Endothelial cell of umbilical vein (primary cell): ENCODE measurements around the gene BBX. TPM values are rescaled to one million over a fixed set of nuclear protein-coding genes. Genes with fewer than 3 reads are reported as not detected.
"Not testable (repeated sequence)": the region's sequence is repeated elsewhere in the genome, so short reads cannot be mapped to it uniquely, and the experiment has no call there.

Experiments used
- BruUV-seq: library from RNA; stranded (reverse); fragments of 400-500 nt; replicated peaks from 2 replicates; lab custom pipeline; 2021; lab: Mats Ljungman, UMichigan
- CTCF ChIA-PET: fragments of 300-600, 350-600 bp; sonication (Branson Sonifier 250); formaldehyde crosslinking; loops from one replicate; lab custom pipeline; 2021; ENCODE audit warnings: antibody characterized with exemption, inconsistent platforms; lab: Charles Lee
- POLR2A ChIA-PET: fragments of 300-600, 350-600 bp; sonication (Branson Sonifier 250); formaldehyde crosslinking; loops from one replicate; lab custom pipeline; 2021; ENCODE audit warnings: antibody characterized with exemption, inconsistent platforms; lab: Charles Lee
- DNase-seq: peaks from one replicate; pipeline ENCODE4 v3.0.0-alpha.2; 2011; ENCODE audit warnings: low read depth, low spot score
- FAIRE-seq: peaks from 2 replicates; lab custom pipeline; 2011; peaks lifted over from hg19 to GRCh38; lab: Jason Lieb, UNC
- H2AFZ ChIP-seq: 2 replicates; pipeline ENCODE4 v1.6.0; 2012; ENCODE audit warnings: low read depth, low read length, control low read depth, inconsistent platforms
- H3K27ac ChIP-seq: 2 replicates; pipeline ENCODE4 v1.5.1; 2011; ENCODE audit warnings: low read depth, mild to moderate bottlenecking, control low read depth, low read length, moderate library complexity; ENCODE audit not compliant: insufficient read depth
- H3K27me3 ChIP-seq, 2 experiments: 2 replicates each; pipeline versions ENCODE4 v1.6.0 to v1.6.1; 2011; ENCODE audit warnings: low read length in 2 of 2, mixed read lengths in 1 of 2; ENCODE audit not compliant: control insufficient read depth in 2 of 2, insufficient read depth in 2 of 2
- H3K36me3 ChIP-seq, 2 experiments: 2 replicates in 1 of 2; 3 replicates in 1 of 2; pipeline ENCODE4 v1.5.1; 2011; ENCODE audit warnings: low read length in 2 of 2, mild to moderate bottlenecking in 1 of 2, moderate library complexity in 1 of 2; ENCODE audit not compliant: control insufficient read depth in 2 of 2, insufficient read depth in 2 of 2; ENCODE audit errors: extremely low read depth in 1 of 2
- H3K4me1 ChIP-seq: 3 replicates; pipeline ENCODE4 v1.5.1; 2011; ENCODE audit warnings: mild to moderate bottlenecking, low read length; ENCODE audit not compliant: control insufficient read depth, insufficient read depth; ENCODE audit errors: extremely low read depth
- H3K4me2 ChIP-seq: 2 replicates; pipeline ENCODE4 v1.6.1; 2011; ENCODE audit warnings: low read length, control low read depth, mixed read lengths; ENCODE audit not compliant: insufficient read depth
- H3K4me3 ChIP-seq, 3 experiments: fragments of 200-600 bp in 1 of 3; sonication (generic), shearing (Covaris generic) in 1 of 3; replicated peaks in 1 of 3; 2 replicates each; pipeline ENCODE4 v1.5.1; 2011 to 2016; ENCODE audit warnings: control low read depth in 3 of 3, low read length in 3 of 3, mild to moderate bottlenecking in 2 of 3, inconsistent platforms in 1 of 3, low read depth in 1 of 3, moderate library complexity in 1 of 3; ENCODE audit not compliant: insufficient read depth in 1 of 3
- H3K79me2 ChIP-seq: 2 replicates; pipeline ENCODE4 v1.6.0; 2012; ENCODE audit warnings: low read length, inconsistent platforms; ENCODE audit not compliant: control insufficient read depth, insufficient read depth
- H3K9ac ChIP-seq: replicated peaks from 2 replicates; pipeline ENCODE3; 2011; ENCODE audit warnings: low read length, control low read depth; ENCODE audit not compliant: insufficient read depth; ENCODE audit errors: extremely low read depth
- H3K9me1 ChIP-seq: replicated peaks from 3 replicates; pipeline ENCODE4 v1.6.0; 2011; ENCODE audit warnings: mild to moderate bottlenecking, low read length; ENCODE audit not compliant: control insufficient read depth, insufficient read depth; ENCODE audit errors: extremely low read depth
- H3K9me3 ChIP-seq: replicated peaks from 2 replicates; pipeline ENCODE4 v1.5.1; 2012; ENCODE audit warnings: low read length, inconsistent platforms; ENCODE audit not compliant: control insufficient read depth, insufficient read depth
- H4K20me1 ChIP-seq: replicated peaks from 2 replicates; pipeline ENCODE3; 2011; ENCODE audit warnings: mild to moderate bottlenecking, low read length; ENCODE audit not compliant: control insufficient read depth, insufficient read depth; ENCODE audit errors: extremely low read depth
- EZH2 ChIP-seq: IDR thresholded peaks from 2 replicates; pipeline ENCODE4 v1.6.1; 2012; ENCODE audit warnings: borderline replicate concordance, low read depth, mild to moderate bottlenecking, moderate library complexity, low read length, inconsistent platforms; ENCODE audit not compliant: severe bottlenecking
- FOS ChIP-seq: IDR thresholded peaks from 2 replicates; pipeline ENCODE4 v1.6.1; 2011; ENCODE audit warnings: mild to moderate bottlenecking, low read length, moderate library complexity, borderline replicate concordance; ENCODE audit not compliant: insufficient read depth
- GATA2 ChIP-seq: IDR thresholded peaks from 2 replicates; pipeline ENCODE4 v1.7.0; 2011; ENCODE audit warnings: low read depth, mild to moderate bottlenecking, moderate library complexity, mixed read lengths, low read length; ENCODE audit not compliant: insufficient read length, insufficient read depth
- JUN ChIP-seq: IDR thresholded peaks from 2 replicates; pipeline ENCODE4 v1.6.1; 2011; ENCODE audit warnings: borderline replicate concordance, low read depth; ENCODE audit not compliant: insufficient read length, insufficient read depth
- MYC ChIP-seq: IDR thresholded peaks from one replicate; pipeline ENCODE4 v1.6.1; 2011; ENCODE audit warnings: mild to moderate bottlenecking, low read depth, low read length
- POLR2A ChIP-seq: IDR thresholded peaks from 2 replicates; pipeline ENCODE4 v1.6.1; 2012; ENCODE audit warnings: low read depth, mild to moderate bottlenecking, control low read depth, low read length
- POLR2AphosphoS5 ChIP-seq: IDR thresholded peaks from 2 replicates; pipeline ENCODE4 v1.6.1; 2012; ENCODE audit warnings: low read depth, mild to moderate bottlenecking, control low read depth, low read length, moderate library complexity; ENCODE audit not compliant: insufficient read depth
- dilution Hi-C: fragments of 300-500 bp; cut with MboI; formaldehyde crosslinking; loops from one replicate; pipeline ENCODE4 v1.15.0; 2019; ENCODE audit warnings: low sequenced_read_pairs; ENCODE audit not compliant: extremely low pct_ligation_motif_present
- intact Hi-C: fragments of 100-400 bp; cut with micrococcal nuclease; formaldehyde crosslinking; loops from one replicate; pipeline ENCODE4 v1.10.0; 2022
- polyA plus RNA-seq, 4 experiments: library from polyadenylated mRNA; depleted of rRNA in 3 of 4; stranded (reverse) in 3 of 4; unstranded in 1 of 4; fragments of >200 nt; gene quantifications; 2 replicates each; pipeline versions ENCODE4 v1.2.1 to v1.2.3, GENCODE V29; 2011 to 2012; ENCODE audit warnings: missing spikeins in 1 of 4
- total RNA-seq: library from RNA; stranded (reverse); gene quantifications from 2 replicates; pipeline ENCODE4 v1.2.3, GENCODE V29; 2021
- TF ChIP-seq, protein P1 (sequence below): IDR thresholded peaks from 2 replicates; pipeline ENCODE4 v1.6.1; 2011; ENCODE audit not compliant: insufficient read depth, insufficient read length
- TF ChIP-seq, protein P2 (sequence below), 2 donors: IDR thresholded peaks; 1 replicate in 1 of 2; 2 replicates in 1 of 2; pipeline ENCODE4 v1.5.1; 2011; ENCODE audit warnings: low read length in 2 of 2, mild to moderate bottlenecking in 2 of 2, moderate library complexity in 2 of 2, control low read depth in 1 of 2, inconsistent platforms in 1 of 2, low read depth in 1 of 2; ENCODE audit not compliant: insufficient read depth in 1 of 2; ENCODE audit errors: extremely low read depth in 1 of 2

BBX gene
- total and polyA plus RNA-seq, 2 donors (not counting 3 experiments of a cell fraction or from before 2014, with no cell fraction given): 21.4 to 43.4 TPM

DNA sequence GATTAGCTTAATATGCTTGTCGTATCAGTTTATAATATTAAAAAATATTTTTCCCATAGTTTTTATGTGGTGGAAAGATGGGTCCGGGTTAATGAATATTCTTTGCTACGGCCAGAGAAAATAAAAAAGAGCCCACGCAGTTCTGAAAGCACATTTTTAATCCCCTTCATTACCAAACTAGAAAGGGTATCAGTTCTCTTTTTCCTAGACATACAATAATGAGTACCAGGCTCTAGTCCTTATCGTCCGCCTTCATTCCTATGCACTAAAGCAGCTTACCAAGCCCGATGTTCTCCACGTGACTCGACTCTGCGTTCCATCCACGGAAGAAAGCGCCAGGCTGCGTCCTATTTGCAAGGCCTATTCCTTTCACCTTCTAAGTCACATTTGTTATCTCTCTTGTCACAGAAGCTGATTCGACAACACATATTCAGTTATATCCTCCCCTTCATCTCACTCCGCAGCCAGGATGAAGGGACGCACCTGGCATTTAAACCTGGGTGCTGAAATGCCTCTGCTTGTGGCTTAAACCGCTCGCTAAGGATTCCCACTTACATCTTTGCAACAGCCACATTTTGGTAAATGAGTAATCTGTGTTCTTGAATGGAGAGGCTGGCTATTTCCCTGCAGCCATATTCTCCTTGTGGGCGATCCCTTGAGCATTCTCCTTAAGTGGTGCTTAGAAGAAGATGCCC, 311.1 kb downstream of the BBX start:
- FAIRE-seq (no peak), DNase-seq (no peak)
- ChIA-PET POLR2A (no interaction called here), CTCF (interaction anchor here (0.6 to 1.6 kb wide), 2 partner anchors 12 to 158 kb away, joined by 3 to 9 read pairs; no protein-coding TSS in a partner anchor)
- TF ChIP-seq EZH2: no peak
- TF ChIP-seq, protein P1, sequence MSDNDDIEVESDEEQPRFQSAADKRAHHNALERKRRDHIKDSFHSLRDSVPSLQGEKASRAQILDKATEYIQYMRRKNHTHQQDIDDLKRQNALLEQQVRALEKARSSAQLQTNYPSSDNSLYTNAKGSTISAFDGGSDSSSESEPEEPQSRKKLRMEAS: no peak
- no peak for TF ChIP-seq GATA2
- no peak for TF ChIP-seq FOS
- TF ChIP-seq MYC: no peak
- no peak for TF ChIP-seq POLR2AphosphoS5
- TF ChIP-seq JUN: no peak
- TF ChIP-seq, protein P2, sequence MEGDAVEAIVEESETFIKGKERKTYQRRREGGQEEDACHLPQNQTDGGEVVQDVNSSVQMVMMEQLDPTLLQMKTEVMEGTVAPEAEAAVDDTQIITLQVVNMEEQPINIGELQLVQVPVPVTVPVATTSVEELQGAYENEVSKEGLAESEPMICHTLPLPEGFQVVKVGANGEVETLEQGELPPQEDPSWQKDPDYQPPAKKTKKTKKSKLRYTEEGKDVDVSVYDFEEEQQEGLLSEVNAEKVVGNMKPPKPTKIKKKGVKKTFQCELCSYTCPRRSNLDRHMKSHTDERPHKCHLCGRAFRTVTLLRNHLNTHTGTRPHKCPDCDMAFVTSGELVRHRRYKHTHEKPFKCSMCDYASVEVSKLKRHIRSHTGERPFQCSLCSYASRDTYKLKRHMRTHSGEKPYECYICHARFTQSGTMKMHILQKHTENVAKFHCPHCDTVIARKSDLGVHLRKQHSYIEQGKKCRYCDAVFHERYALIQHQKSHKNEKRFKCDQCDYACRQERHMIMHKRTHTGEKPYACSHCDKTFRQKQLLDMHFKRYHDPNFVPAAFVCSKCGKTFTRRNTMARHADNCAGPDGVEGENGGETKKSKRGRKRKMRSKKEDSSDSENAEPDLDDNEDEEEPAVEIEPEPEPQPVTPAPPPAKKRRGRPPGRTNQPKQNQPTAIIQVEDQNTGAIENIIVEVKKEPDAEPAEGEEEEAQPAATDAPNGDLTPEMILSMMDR (IDR thresholded peaks at IDR 0.05; ENCODE audit: extremely low read depth in 1 of 2, insufficient read depth in 1 of 2, low read depth in 1 of 2, low read length in 2 of 2): no peak
- no peak for TF ChIP-seq POLR2A
- intact Hi-C loops: no loop called here
- Histone ChIP-seq H3K36me3 (no peaks in the 10 kb centered on the region), H3K4me2 (no peak overlapping the region), H3K27me3 (no peaks in the 10 kb centered on the region), H3K4me3 (no peak overlapping the region), H2AFZ (no peak overlapping the region), H3K79me2 (no peaks in the 10 kb centered on the region), H3K27ac (no peak overlapping the region), H3K9ac (no peak overlapping the region), H3K9me3 (no peaks in the 10 kb centered on the region), H3K4me1 (no peaks in the 10 kb centered on the region), H4K20me1 (no peaks in the 10 kb centered on the region), H3K9me1 (no peaks in the 10 kb centered on the region)
- dilution Hi-C loops: no loop called here
- BruUV-seq: no TSS peak

DNA sequence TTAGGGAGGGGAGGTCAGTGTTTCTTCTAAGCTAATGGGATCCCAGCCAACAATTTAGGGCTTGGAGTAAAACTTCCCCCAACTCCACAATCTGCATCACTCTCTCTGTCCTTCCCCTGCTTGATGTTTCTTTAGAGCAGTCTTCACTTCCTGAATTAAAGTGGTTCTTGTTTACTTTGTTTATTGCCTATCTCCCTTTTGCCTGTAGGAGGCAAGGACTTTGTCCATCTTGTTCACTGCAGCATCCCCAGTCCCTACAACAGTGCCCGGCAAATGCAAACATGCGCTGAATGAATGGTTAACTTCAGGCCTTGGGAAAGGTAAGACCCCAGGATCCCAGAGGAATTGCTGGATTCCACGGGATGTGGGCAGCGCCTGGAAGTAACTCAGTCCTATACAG, 312.2 kb downstream of the BBX start:
- H3K4me3 ChIP-seq, H3K27me3 ChIP-seq, FAIRE-seq, H3K4me1 ChIP-seq, H3K79me2 ChIP-seq, DNase-seq, H4K20me1 ChIP-seq, H3K9me1 ChIP-seq, H3K36me3 ChIP-seq, H3K4me2 ChIP-seq, H2AFZ ChIP-seq, H3K9ac ChIP-seq, intact Hi-C loops, H3K27ac ChIP-seq, H3K9me3 ChIP-seq, POLR2A ChIA-PET, BruUV-seq, dilution Hi-C loops: not testable (repeated sequence)
- CTCF ChIA-PET: interaction anchor here (1.2 kb wide), 1 partner anchor 177 kb away, joined by 3 read pairs; no protein-coding TSS in a partner anchor
